HL-60 (cell line): Measurements from ENCODE around the gene PDSS2.

Experiments
- CTCF ChIP-seq: IDR thresholded peaks from one replicate; pipeline ENCODE4 v1.5.1; 2011; ENCODE audit warnings: low read length, control low read depth, inconsistent platforms; ENCODE audit not compliant: insufficient read depth
- POLR2AphosphoS5 ChIP-seq: IDR thresholded peaks from 2 replicates; pipeline ENCODE4 v1.6.1; 2012; ENCODE audit warnings: low read depth

GRCh38 chr6:107342144-107342543, 117.2 kb downstream of the PDSS2 start:
- no peak for TF ChIP-seq CTCF
- no peak for TF ChIP-seq POLR2AphosphoS5
